Smooth muscle cell (in vitro differentiated cells): Measurements from ENCODE around the gene CYP17A1. TPM values are rescaled to one million over a fixed set of nuclear protein-coding genes. Genes with fewer than 3 reads are reported as not detected.

Source experiments
- DNase-seq: peaks from one replicate; lab custom pipeline; 2025; ENCODE audit not compliant: unreplicated experiment; lab: John Stamatoyannopoulos, UW
- H2AFZ ChIP-seq: fragments of 200-600 bp; sonication (generic); 2 replicates; pipeline ENCODE4 v1.6.0; 2016; ENCODE audit warnings: antibody characterized with exemption, low read depth, mild to moderate bottlenecking
- H3F3A ChIP-seq: fragments of 200-600 bp; sonication (generic); 2 replicates; pipeline ENCODE4 v1.6.0; 2017; ENCODE audit warnings: antibody characterized with exemption, low read depth
- H3K27ac ChIP-seq: fragments of 200-600 bp; sonication (generic); 2 replicates; pipeline ENCODE4 v1.5.1; 2016; ENCODE audit warnings: low read depth, mild to moderate bottlenecking
- H3K27me3 ChIP-seq: fragments of 200-600 bp; sonication (generic); 2 replicates; pipeline ENCODE4 v1.6.1; 2016; ENCODE audit warnings: low read depth, mild to moderate bottlenecking
- H3K36me3 ChIP-seq: fragments of 200-600 bp; sonication (generic); 2 replicates; pipeline ENCODE4 v1.5.1; 2016; ENCODE audit warnings: low read depth
- H3K4me1 ChIP-seq: fragments of 200-600 bp; sonication (generic); 2 replicates; pipeline ENCODE4 v1.5.1; 2016; ENCODE audit warnings: low read depth
- H3K4me2 ChIP-seq: fragments of 200-600 bp; sonication (generic); 2 replicates; pipeline ENCODE4 v1.6.0; 2016; ENCODE audit warnings: mild to moderate bottlenecking
- H3K4me3 ChIP-seq: fragments of 200-600 bp; sonication (generic); 2 replicates; pipeline ENCODE4 v1.5.1; 2016; ENCODE audit warnings: mild to moderate bottlenecking
- H3K79me2 ChIP-seq: fragments of 200-600 bp; sonication (generic); 2 replicates; pipeline ENCODE4 v1.6.0; 2016; ENCODE audit warnings: low read depth, mild to moderate bottlenecking
- H3K9ac ChIP-seq: fragments of 200-600 bp; sonication (generic); 2 replicates; pipeline ENCODE4 v1.6.0; 2016; ENCODE audit warnings: low read depth
- H3K9me3 ChIP-seq: fragments of 200-600 bp; sonication (generic); replicated peaks from 2 replicates; pipeline ENCODE4 v1.5.1; 2016; ENCODE audit warnings: low read depth
- H4K20me1 ChIP-seq: fragments of 200-600 bp; sonication (generic); 2 replicates; pipeline ENCODE4 v1.6.0; 2016; ENCODE audit warnings: low read depth
- CTCF ChIP-seq: fragments of 200-600 bp; sonication (generic); IDR thresholded peaks from 2 replicates; pipeline ENCODE4 v1.5.1; 2017; ENCODE audit warnings: borderline replicate concordance, mild to moderate bottlenecking, antibody characterized with exemption; ENCODE audit not compliant: insufficient read depth, poor library complexity, severe bottlenecking
- WGBS: methylation state at CpG from one replicate; pipeline ENCODE4 v1.1.7; 2016; ENCODE audit warnings: low lambda C conversion rate; 5-methylcytosine and 5-hydroxymethylcytosine counted together
- polyA plus RNA-seq: library from polyadenylated mRNA; unstranded; fragments of >200 nt; fragmentation: Nextera tagmentation; extraction: Ambion mirVana; gene quantifications from 2 replicates; pipeline ENCODE4 v1.2.1, GENCODE V29; 2016
- total RNA-seq: library from RNA; depleted of rRNA; stranded (reverse); fragments of >200 nt; gene quantifications from 2 replicates; pipeline ENCODE4 v1.2.3, GENCODE V29; 2014

The CYP17A1 gene
- total and polyA plus RNA-seq, 2 experiments from 2014 or later = not detected

- Histone ChIP-seq H3K4me1 (no peaks in the 10 kb centered on the region), H3K9ac (no peak overlapping the region), H3K9me3 (no peaks in the 10 kb centered on the region), H3F3A (no peaks in the 10 kb centered on the region), H3K36me3 (no peaks in the 10 kb centered on the region), H3K79me2 (no peaks in the 10 kb centered on the region), H3K27me3 (no peaks in the 10 kb centered on the region), H3K4me3 (no peak overlapping the region), H2AFZ (no peak overlapping the region), H4K20me1 (no peaks in the 10 kb centered on the region), H3K4me2 (no peak overlapping the region), H3K27ac (no peak overlapping the region)
- no peak for TF ChIP-seq CTCF
- 89% methylated on average over 4 of the region's 4 CpGs for WGBS
- no peak for DNase-seq
Measured at GRCh38 chr10:102832987-102833386, 4.2 kb downstream of the CYP17A1 start.

DNA sequence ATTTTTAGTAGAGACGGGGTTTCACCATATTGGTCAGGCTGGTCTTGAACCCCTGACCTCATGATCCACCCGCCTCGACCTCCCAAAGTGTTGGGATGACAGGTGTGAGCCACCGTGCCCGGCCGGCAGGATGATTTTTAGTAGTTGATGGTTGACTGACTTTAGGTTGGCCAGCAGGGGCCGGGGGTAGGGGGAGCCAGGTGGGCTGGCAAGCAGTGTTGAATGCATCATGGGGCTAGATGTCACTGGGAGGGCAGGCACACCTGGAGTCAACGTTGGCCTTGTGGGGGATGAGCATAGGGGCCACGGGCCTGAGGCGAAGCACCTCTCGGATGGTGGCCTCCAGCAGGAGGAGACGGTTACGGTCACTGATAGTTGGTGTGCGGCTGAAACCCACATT, 5.0 kb downstream of the CYP17A1 start:
- WGBS = 96% methylated on average over 14 of the region's 14 CpGs
- Histone ChIP-seq H3K4me1 (no peaks in the 10 kb centered on the region), H3K9ac (no peak overlapping the region), H3F3A (no peaks in the 10 kb centered on the region), H2AFZ (no peak overlapping the region), H3K4me2 (no peak overlapping the region), H3K4me3 (no peak overlapping the region), H3K27ac (no peak overlapping the region), H3K9me3 (no peaks in the 10 kb centered on the region), H3K79me2 (no peaks in the 10 kb centered on the region), H3K36me3 (no peaks in the 10 kb centered on the region), H4K20me1 (no peaks in the 10 kb centered on the region), H3K27me3 (no peaks in the 10 kb centered on the region)
- DNase-seq = no peak
- no peak for TF ChIP-seq CTCF

- Histone ChIP-seq H3K9ac (no peak overlapping the region), H2AFZ (no peak overlapping the region), H3K4me2 (no peak overlapping the region), H3K4me3 (no peak overlapping the region), H3F3A (no peaks in the 10 kb centered on the region), H3K36me3 (no peaks in the 10 kb centered on the region), H3K27me3 (no peaks in the 10 kb centered on the region), H3K9me3 (no peaks in the 10 kb centered on the region), H3K27ac (no peak overlapping the region), H3K79me2 (no peaks in the 10 kb centered on the region), H3K4me1 (no peaks in the 10 kb centered on the region), H4K20me1 (no peaks in the 10 kb centered on the region)
- 79% methylated on average over 16 of the region's 16 CpGs for WGBS
- no peak for DNase-seq
- TF ChIP-seq CTCF = no peak
Measured at GRCh38 chr10:102831322-102832071, 5.7 kb downstream of the CYP17A1 start.

- 87% methylated on average over 5 of the region's 5 CpGs for WGBS
- no peaks in the 10 kb centered on the region for H3F3A ChIP-seq
- no peak for DNase-seq
- H3K27me3 ChIP-seq = no peaks in the 10 kb centered on the region
- no peaks in the 10 kb centered on the region for H3K4me1 ChIP-seq
- no peak overlapping the region for H3K4me2 ChIP-seq
- no peak overlapping the region for H3K4me3 ChIP-seq
- H3K79me2 ChIP-seq = no peaks in the 10 kb centered on the region
- H3K9me3 ChIP-seq = no peaks in the 10 kb centered on the region
- no peak overlapping the region for H2AFZ ChIP-seq
- H3K9ac ChIP-seq = no peak overlapping the region
- no peak overlapping the region for H3K27ac ChIP-seq
- no peaks in the 10 kb centered on the region for H3K36me3 ChIP-seq
- no peaks in the 10 kb centered on the region for H4K20me1 ChIP-seq
- TF ChIP-seq CTCF = no peak
Measured at GRCh38 chr10:102827597-102827975, 9.6 kb downstream of the CYP17A1 start.
